Breast epithelium (tissue), 4 donors: ENCODE data around the gene LAMP2. TPM values are rescaled to one million over a fixed set of nuclear protein-coding genes. Genes with fewer than 3 reads are reported as not detected.
"Not testable (repeated sequence)": the region's sequence is repeated elsewhere in the genome, so short reads cannot be mapped to it uniquely, and the experiment has no call there.

Experiments used
- DNase-seq, 2 donors: peaks; one replicate each; pipeline ENCODE4 v3.0.0-alpha.2; 2019; ENCODE audit warnings: low spot score in 2 of 2
- H3K27ac ChIP-seq, 2 donors: fragments of 200-600 bp; sonication (generic) in 1 of 2; one replicate each; pipeline ENCODE4 v1.5.1; 2016 to 2019; ENCODE audit warnings: mild to moderate bottlenecking in 1 of 2
- H3K27me3 ChIP-seq, 2 donors: fragments of 200-600 bp; sonication (generic) in 1 of 2; one replicate each; pipeline versions ENCODE4 v1.5.1 to v1.6.0; 2017 to 2019; ENCODE audit warnings: control low read depth in 1 of 2, mild to moderate bottlenecking in 1 of 2
- H3K36me3 ChIP-seq: fragments of 200-600 bp; one replicate; pipeline ENCODE4 v1.5.1; 2019
- H3K4me1 ChIP-seq, 2 donors: fragments of 200-600 bp; sonication (generic); one replicate each; pipeline ENCODE4 v1.5.1; 2016 to 2019; ENCODE audit warnings: control low read depth in 1 of 2
- H3K4me3 ChIP-seq, 3 donors: fragments of 200-600 bp; sonication (generic); 1 replicate in 2 of 3; 2 replicates in 1 of 3; pipeline ENCODE4 v1.5.1; 2016 to 2019; ENCODE audit warnings: mild to moderate bottlenecking in 3 of 3, moderate library complexity in 2 of 3
- H3K9me3 ChIP-seq, 2 donors: fragments of 200-600 bp; sonication (generic) in 1 of 2; one replicate each; pipeline ENCODE4 v1.5.1; 2016 to 2019; ENCODE audit warnings: control low read depth in 1 of 2
- POLR2A ChIP-seq: fragments of 450-650 bp; IDR thresholded peaks from one replicate; pipeline ENCODE4 v1.6.1; 2016; ENCODE audit warnings: antibody characterized with exemption, mild to moderate bottlenecking, moderate library complexity
- POLR2AphosphoS5 ChIP-seq, 3 donors: sonication (generic); formaldehyde crosslinking; IDR thresholded peaks; one replicate each; pipeline ENCODE4 v1.6.1; 2017; ENCODE audit warnings: antibody characterized with exemption in 3 of 3
- intact Hi-C: fragments of 100-400 bp; cut with DNase I; formaldehyde crosslinking; loops from one replicate; pipeline ENCODE4 v1.15.1; 2023; ENCODE audit warnings: low total_unique reads
- total RNA-seq, 3 donors: library from RNA; depleted of rRNA; stranded (reverse); fragments of >200 nt; gene quantifications; one replicate each; pipeline ENCODE4 v1.1.0, GENCODE V29; 2016
- TF ChIP-seq, protein P1 (sequence below), 3 donors: fragments of 450-650 bp; IDR thresholded peaks; one replicate each; pipeline ENCODE4 v1.5.1; 2016 to 2017; ENCODE audit warnings: antibody characterized with exemption in 3 of 3, mild to moderate bottlenecking in 3 of 3, moderate library complexity in 3 of 3

Gene LAMP2
- total RNA-seq, 3 donors from 2014 or later: 135 to 197 (median 135) TPM

- Histone ChIP-seq H3K9me3 (no peaks in the 10 kb centered on the region), H3K27ac (no peak overlapping the region), H3K27me3 (no peaks in the 10 kb centered on the region), H3K4me3 (no peak overlapping the region), H3K4me1 (no peaks in the 10 kb centered on the region), H3K36me3 (no peaks in the 10 kb centered on the region)
- TF ChIP-seq POLR2A: no peak
- TF ChIP-seq POLR2AphosphoS5 (IDR thresholded peaks at IDR 0.05): no peak
- TF ChIP-seq, protein P1, sequence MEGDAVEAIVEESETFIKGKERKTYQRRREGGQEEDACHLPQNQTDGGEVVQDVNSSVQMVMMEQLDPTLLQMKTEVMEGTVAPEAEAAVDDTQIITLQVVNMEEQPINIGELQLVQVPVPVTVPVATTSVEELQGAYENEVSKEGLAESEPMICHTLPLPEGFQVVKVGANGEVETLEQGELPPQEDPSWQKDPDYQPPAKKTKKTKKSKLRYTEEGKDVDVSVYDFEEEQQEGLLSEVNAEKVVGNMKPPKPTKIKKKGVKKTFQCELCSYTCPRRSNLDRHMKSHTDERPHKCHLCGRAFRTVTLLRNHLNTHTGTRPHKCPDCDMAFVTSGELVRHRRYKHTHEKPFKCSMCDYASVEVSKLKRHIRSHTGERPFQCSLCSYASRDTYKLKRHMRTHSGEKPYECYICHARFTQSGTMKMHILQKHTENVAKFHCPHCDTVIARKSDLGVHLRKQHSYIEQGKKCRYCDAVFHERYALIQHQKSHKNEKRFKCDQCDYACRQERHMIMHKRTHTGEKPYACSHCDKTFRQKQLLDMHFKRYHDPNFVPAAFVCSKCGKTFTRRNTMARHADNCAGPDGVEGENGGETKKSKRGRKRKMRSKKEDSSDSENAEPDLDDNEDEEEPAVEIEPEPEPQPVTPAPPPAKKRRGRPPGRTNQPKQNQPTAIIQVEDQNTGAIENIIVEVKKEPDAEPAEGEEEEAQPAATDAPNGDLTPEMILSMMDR (IDR thresholded peaks at IDR 0.05): no peak
- DNase-seq: no peak
- intact Hi-C loops: no loop called here
These were observed 35.5 kb upstream of the LAMP2 start for GRCh38 chrX:120504569-120504968.

DNA sequence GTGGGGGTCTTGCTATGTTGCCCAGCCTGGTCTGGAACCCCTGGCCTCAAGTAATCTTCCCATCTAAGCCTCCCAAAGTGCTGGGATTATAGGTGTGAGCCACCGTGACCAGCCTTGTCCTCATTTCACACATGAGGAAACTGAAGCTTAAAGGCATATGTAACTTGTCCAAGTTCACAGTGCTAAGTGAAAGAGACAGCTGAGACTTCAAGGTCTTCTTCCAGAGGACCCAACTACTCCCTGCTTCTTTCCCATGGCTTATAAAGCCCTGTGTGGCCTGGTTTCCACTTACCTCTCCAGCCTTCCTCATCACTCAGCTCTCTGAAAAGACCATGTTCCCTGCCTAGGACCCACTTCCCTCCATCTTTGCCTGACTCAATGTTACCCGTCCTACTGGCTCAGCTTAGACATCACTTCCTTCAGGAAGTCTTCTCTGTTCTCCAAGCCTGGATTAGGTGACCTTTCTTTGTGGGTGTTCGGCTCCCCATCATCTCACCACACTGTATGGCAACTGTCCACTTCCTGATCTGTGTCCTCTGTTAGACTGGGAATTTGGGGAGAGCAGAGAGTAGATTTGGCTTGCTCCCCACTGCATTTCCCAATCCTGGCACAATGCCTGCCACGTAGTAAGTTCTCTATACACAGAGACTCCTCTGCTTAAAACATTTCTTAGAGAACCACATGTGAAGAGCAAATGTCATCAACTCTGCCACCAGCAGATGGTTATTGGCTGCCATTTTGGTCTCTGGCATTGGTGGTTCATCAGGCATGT is 30.4 kb upstream of the LAMP2 start:
- Histone ChIP-seq H3K27ac (no peak overlapping the region), H3K27me3 (no peaks in the 10 kb centered on the region), H3K9me3 (no peaks in the 10 kb centered on the region), H3K4me3 (no peak overlapping the region), H3K4me1 (no peaks in the 10 kb centered on the region), H3K36me3 (no peaks in the 10 kb centered on the region)
- no peak for DNase-seq
- intact Hi-C loops: no loop called here
- TF ChIP-seq POLR2A: no peak
- TF ChIP-seq POLR2AphosphoS5 (IDR thresholded peaks at IDR 0.05): no peak
- TF ChIP-seq, protein P1 (IDR thresholded peaks at IDR 0.05): no peak

DNA sequence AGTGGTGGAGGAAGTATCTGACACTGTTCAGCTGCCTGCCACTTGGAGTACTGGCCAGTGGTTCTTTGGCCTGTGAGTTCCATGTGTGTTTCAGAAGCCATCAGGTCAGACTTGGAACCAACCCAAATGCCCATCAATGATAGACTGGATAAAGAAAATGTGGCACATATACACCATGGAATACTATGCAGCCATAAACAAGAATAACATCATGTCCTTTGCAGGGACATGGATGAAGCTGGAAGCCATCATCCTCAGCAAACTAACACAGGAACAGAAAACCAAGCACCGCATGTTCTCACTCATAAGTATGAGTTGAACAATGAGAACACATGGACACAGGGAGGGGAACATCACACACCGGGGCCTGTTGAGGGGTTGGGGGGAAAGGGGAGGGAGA is 21.0 kb upstream of the LAMP2 start:
- H3K9me3 ChIP-seq, DNase-seq, intact Hi-C loops: not testable (repeated sequence)

GRCh38 chrX:120486786-120487185 is 17.7 kb upstream of the LAMP2 start:
- DNase-seq: no peak
- Histone ChIP-seq H3K36me3 (no peaks in the 10 kb centered on the region), H3K9me3 (no peaks in the 10 kb centered on the region), H3K4me1 (no peaks in the 10 kb centered on the region), H3K27ac (no peak overlapping the region), H3K4me3 (no peak overlapping the region), H3K27me3 (no peaks in the 10 kb centered on the region)
- intact Hi-C loops: no loop called here
- TF ChIP-seq POLR2A (no peak), POLR2AphosphoS5 (IDR thresholded peaks at IDR 0.05) (no peak)
- TF ChIP-seq, protein P1 (IDR thresholded peaks at IDR 0.05): no peak

More for the DNA sequence above, 21.0 kb upstream of the LAMP2 start:
- not testable (repeated sequence) for H3K27ac ChIP-seq, H3K4me3 ChIP-seq, H3K4me1 ChIP-seq, H3K36me3 ChIP-seq, H3K27me3 ChIP-seq

GRCh38 chrX:120485638-120486520 is 16.8 kb upstream of the LAMP2 start:
- Histone ChIP-seq H3K4me3 (peak overlapping the region; percentile 39 to 69 (median 49)), H3K27me3 (no peaks in the 10 kb centered on the region), H3K27ac (peak overlapping the region; percentile 79 to 95), H3K4me1 (no peaks in the 10 kb centered on the region), H3K9me3 (no peaks in the 10 kb centered on the region), H3K36me3 (no peaks in the 10 kb centered on the region)
- TF ChIP-seq POLR2AphosphoS5 (IDR thresholded peaks at IDR 0.05) (peak; percentile 15 to 59 (median 30)), POLR2A (peak; percentile 22)
- TF ChIP-seq, protein P1 (IDR thresholded peaks at IDR 0.05): peak; percentile 44 to 63 (median 55)
- intact Hi-C loops: no loop called here
- peak; percentile 60 to 63 for DNase-seq
